GM13976 (cell line): ENCODE results near the gene ALPP.
A peak's percentile ranks its signal among the peaks of the same experiment; 100 is the strongest.
"Not testable (repeated sequence)": the region's sequence is repeated elsewhere in the genome, so short reads cannot be mapped to it uniquely, and the experiment has no call there.

Experiments
- DNase-seq: peaks from one replicate; pipeline ENCODE4 v3.0.0; 2012; ENCODE audit warnings: low spot score
- in situ Hi-C: fragments of 300-500 bp; cut with MboI; formaldehyde crosslinking; loops from one replicate; pipeline ENCODE4 v1.12.0; 2022; ENCODE audit warnings: low sequenced_read_pairs, mixed read lengths, inconsistent platforms; ENCODE audit not compliant: unreplicated experiment
- TF ChIP-seq, protein P1 (sequence below): IDR thresholded peaks from 2 replicates; pipeline ENCODE4 v1.5.1; 2012; ENCODE audit warnings: borderline replicate concordance, mild to moderate bottlenecking; ENCODE audit not compliant: insufficient read depth; ENCODE audit errors: extremely low read depth, missing control alignments, control extremely low read depth

The ALPP gene

DNA sequence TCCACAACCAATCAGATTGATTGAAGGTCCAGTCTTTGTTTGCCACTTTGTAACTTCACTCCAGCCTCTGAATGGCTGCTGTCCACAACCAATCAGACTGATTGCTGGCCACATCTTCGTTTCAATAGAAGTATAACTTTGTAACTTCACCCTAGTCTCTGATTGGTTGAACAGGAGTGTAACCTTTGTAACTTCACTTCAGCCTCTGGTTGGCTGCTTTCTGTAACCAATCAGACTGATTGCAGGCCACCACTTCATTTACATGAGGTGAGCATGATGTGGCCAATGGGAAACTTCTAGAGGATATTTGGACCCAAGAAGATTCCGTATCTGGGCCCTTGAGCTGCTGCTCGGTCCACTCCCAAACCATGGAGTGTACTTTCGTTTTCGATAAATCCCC lies 16.9 kb upstream of the ALPP start:
- DNase-seq = no peak
- in situ Hi-C loops = no loop called here
- TF ChIP-seq, protein P1, sequence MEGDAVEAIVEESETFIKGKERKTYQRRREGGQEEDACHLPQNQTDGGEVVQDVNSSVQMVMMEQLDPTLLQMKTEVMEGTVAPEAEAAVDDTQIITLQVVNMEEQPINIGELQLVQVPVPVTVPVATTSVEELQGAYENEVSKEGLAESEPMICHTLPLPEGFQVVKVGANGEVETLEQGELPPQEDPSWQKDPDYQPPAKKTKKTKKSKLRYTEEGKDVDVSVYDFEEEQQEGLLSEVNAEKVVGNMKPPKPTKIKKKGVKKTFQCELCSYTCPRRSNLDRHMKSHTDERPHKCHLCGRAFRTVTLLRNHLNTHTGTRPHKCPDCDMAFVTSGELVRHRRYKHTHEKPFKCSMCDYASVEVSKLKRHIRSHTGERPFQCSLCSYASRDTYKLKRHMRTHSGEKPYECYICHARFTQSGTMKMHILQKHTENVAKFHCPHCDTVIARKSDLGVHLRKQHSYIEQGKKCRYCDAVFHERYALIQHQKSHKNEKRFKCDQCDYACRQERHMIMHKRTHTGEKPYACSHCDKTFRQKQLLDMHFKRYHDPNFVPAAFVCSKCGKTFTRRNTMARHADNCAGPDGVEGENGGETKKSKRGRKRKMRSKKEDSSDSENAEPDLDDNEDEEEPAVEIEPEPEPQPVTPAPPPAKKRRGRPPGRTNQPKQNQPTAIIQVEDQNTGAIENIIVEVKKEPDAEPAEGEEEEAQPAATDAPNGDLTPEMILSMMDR = no peak

DNA sequence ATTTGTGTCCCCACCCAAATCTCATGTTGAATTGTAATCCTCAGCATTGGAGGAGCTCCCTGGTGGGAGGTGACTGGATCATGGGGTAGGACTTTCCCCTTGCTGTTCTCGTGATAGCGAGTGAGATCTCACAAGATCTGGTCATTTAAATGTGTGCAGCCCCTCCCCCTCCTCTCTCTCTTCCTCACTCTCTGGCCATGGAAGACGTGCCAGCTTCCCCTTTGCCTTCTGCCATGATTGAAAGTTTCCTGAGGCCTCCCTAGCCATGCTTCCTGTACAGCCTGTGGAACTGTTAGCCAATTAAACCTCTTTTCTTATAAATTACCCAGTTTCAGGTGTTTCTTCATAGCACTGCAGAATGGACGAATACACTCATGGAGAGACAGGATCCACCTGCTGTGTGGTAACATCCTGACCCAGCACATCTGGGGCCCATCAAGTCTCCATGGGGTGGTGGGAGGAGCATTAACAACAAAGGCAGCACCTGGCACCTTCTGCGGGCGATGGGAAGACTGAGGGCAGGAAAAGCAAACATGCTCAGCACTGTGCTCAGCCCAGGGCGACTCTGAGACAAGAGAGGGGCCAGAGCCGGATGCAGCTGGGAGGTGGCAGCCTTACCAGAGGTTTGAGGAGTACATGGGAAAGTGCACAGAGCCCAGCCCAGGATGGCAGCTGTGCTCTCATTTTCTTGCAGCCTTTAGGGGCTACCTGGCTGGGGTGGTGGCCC lies 16.2 kb upstream of the ALPP start:
- DNase-seq = no peak
- in situ Hi-C loops = no loop called here
- TF ChIP-seq, protein P1 = no peak

DNA sequence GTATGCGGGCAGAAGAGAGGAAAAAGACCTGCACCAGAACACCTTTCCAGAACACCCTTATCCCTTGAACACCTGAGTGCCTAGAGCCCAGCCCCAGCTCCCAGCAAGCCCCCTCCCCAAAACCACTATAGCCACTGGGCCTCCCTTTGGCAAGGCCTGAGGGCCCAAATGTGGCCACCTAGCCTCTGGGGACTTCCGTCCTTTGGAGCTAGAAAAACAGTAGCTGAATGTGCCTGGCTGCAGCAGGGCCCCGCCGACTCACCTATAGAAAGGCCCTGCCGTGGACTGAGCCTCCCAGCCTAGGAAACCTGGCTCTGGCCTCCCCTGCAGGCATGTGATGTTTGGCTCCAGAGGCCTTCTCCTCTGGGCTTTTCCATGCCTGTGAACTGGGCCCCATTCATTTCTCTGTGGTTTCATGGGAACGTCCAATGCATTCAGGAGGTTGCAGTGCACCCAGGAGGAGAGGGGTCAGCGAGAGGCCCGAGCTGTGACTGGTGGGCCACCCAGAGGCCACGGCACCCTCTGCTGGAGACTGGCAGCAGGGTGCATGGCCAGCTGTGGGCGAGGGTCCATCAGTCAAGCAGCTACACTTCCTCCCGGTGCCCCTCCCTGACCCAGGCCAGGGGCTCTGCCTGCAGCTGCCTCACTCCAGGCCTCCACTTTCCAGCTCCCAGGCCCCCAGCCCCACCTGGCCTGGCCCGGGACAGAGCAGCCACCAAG lies 15.3 kb upstream of the ALPP start:
- DNase-seq, in situ Hi-C loops: not testable (repeated sequence)

DNA sequence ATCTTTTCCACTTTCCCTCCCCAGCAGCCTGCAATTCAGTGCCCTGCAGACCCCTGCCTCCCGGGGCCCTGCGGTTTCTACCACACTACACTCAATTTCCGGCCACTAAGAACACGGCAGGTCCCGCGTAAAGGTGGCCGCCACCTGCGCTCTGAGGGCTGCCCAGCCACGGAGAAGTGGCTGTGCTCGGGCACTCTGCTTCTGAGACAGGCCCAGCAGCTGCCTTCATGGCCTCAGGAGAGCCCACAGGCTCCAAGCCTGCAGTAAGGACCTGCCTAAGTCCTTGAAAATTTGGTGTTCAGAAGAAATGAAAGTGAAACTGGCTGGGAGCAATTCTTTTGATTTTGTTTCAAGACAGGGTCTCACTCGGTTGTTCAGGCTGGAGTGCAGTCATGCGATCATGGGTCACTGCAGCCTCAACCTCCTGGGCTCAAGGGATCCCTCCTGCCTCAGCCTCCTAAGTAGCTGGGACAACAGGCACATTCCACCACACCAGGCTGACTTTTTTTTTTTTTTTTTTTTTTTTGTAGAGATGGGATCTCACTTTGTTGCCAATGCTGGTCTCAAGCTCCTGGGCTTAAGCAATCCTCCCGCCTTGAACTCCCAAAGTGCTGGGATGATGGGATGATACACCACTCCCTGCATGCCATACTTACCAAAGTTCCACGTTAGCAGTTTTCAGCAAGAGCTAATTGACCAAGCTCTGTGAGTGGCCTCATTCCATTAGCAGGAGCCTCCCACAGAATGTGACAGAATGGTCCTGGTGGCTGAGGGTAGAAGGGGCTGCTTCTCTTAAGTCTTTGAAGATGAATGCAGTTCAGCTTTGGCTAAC lies 14.6 kb upstream of the ALPP start:
- in situ Hi-C loops = no loop called here
- TF ChIP-seq, protein P1 = no peak
- DNase-seq = peak; percentile 67

DNA sequence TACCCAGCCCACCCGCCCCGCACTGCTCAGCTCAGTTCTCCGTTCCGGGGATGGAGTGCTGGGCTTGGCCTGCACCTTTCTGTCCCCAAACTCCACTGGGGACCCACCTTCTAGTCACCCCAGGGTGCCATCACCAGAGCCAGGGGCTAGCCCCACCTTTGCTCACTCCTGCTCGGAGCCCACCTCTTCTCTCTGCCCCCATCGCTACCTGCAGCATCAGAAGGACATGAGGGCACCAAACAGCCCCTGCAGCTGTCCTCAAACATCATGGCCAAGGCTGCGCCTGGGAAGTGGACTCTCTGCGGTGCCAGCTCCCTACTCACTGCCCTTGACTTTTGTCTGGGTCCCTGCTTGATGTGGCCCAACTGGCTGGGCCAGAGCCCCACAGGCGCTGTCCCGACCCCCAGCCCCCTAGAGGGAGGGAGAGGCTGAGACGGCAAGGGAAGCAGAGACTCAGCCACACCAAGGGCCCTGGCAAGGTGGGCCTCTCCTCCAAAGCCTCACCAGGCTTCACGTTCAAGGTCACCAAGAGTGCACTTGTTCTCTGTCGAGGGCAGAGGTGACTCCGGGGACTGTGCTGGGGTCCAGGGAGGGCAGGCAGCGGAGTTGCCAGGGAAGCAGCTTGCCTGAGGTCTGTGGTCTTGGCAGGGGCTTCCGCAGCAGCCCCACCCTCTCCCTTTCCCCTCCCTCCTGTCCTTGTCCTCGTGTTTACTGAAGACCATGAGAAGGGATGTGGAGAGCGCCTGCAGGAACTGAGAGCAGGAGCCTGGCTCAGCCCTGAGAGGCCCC lies 13.6 kb upstream of the ALPP start:
- DNase-seq, in situ Hi-C loops: not testable (repeated sequence)

DNA sequence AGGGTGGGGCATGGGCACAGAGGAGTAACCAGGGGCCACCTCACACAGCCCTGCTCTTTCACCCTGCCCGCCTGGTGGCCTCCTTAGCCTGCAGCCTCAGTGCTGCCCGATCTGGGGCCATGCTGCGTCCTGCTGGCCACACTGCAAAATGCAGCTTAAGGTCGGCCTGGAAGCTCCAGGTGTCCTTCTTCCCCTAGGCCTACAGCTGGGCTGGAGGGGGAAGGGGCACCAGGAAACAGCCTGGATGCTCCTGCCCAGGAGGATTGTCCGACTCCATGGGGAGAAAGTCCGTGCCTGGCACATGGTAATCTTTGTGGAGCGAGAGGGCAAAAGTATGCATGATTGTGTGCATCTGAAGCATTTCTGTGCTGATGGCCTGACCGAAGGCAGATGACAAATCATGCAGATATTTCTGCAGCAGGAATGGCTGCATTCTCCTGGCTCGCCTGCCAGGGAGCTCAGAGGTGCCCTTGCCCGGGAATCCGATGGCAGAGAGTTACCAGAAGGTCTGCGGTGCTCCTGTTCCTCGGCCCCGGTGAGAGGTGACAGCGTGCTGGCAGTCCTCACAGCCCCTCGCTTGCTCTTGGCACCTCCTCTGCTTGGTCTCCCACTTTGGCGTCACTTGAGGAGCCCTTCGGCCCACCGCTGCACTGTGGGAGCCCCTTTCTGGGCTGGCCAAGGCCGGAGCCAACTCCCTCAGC lies 12.8 kb upstream of the ALPP start:
- DNase-seq = no peak
- TF ChIP-seq, protein P1 = no peak
- in situ Hi-C loops = no loop called here

DNA sequence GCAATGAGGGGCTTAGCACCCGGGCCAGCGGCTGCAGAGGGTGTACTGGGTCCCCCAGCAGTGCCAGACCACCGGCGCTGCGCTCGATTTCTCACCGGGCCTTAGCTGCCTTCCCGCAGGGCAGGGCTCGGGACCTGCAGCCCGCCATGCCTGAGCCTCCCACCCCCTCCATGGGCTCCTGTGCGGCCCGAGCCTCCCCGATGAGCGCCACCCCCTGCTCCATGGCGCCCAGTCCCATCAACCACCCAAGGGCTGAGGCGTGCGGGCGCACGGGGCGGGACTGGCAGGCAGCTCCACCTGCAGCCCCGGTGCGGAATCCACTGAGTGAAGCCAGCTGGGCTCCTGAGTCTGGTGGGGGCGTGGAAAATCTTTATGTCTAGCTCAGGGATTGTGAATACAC lies 12.1 kb upstream of the ALPP start:
- in situ Hi-C loops, DNase-seq: not testable (repeated sequence)
